Prostate gland (tissue), 2 donors: ENCODE measurements around the gene AFDN.

Experiments
- POLR2A ChIP-seq: fragments of 450-650 bp; IDR thresholded peaks from one replicate; pipeline ENCODE4 v1.6.1; 2016; ENCODE audit warnings: antibody characterized with exemption, mild to moderate bottlenecking
- POLR2AphosphoS5 ChIP-seq: sonication (generic); formaldehyde crosslinking; IDR thresholded peaks from one replicate; pipeline ENCODE4 v1.6.1; 2017; ENCODE audit warnings: antibody characterized with exemption
- TF ChIP-seq, protein P1 (sequence below), 4 experiments: fragments of 200-600 bp in 2 of 4; fragments of 450-650 bp in 2 of 4; sonication (generic) in 2 of 4; IDR thresholded peaks; 1 replicate in 3 of 4; 2 replicates in 1 of 4; pipeline ENCODE4 v1.5.1; 2016 to 2019; ENCODE audit warnings: antibody characterized with exemption in 4 of 4, mild to moderate bottlenecking in 2 of 4, moderate library complexity in 2 of 4

DNA sequence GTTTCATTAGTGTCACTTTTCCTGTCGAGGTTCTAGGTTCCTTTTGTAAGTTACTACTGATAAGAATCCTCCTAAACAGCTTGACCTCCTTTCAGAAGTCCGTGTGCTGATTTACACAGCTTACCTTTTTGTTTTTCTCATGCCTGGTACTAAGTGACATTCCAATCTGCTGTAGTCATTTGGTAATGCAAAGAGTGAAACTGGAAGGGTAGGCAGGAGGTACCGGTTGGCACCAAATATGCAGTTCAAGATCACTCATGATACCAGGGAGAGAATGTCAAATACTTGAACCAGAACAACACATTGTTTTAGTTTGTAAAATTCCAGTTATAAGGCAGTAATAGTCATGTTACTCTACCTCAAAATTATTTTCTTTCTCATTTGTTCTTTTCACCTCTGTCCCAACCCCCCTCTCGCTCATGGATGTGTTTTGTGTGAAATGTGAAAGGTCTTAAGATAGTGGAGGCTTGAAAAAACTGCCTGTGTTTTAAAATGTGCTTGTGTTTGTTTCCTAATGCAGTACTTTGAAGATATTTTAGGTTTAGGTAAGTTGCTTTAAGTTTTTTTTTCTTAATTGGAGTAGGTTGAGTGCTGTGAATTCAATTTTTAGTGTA lies 23.2 kb downstream of the AFDN start:
- TF ChIP-seq, protein P1, sequence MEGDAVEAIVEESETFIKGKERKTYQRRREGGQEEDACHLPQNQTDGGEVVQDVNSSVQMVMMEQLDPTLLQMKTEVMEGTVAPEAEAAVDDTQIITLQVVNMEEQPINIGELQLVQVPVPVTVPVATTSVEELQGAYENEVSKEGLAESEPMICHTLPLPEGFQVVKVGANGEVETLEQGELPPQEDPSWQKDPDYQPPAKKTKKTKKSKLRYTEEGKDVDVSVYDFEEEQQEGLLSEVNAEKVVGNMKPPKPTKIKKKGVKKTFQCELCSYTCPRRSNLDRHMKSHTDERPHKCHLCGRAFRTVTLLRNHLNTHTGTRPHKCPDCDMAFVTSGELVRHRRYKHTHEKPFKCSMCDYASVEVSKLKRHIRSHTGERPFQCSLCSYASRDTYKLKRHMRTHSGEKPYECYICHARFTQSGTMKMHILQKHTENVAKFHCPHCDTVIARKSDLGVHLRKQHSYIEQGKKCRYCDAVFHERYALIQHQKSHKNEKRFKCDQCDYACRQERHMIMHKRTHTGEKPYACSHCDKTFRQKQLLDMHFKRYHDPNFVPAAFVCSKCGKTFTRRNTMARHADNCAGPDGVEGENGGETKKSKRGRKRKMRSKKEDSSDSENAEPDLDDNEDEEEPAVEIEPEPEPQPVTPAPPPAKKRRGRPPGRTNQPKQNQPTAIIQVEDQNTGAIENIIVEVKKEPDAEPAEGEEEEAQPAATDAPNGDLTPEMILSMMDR (IDR thresholded peaks at IDR 0.05), result no peak
- TF ChIP-seq POLR2AphosphoS5, result peak; percentile 86
- TF ChIP-seq POLR2A, result no peak
